IPS-18a (cell line): ENCODE data around the gene DCST1.
"Not testable (repeated sequence)": the region's sequence is repeated elsewhere in the genome, so short reads cannot be mapped to it uniquely, and the experiment has no call there.

Experiments used
- H3K27ac ChIP-seq: one replicate; pipeline ENCODE4 v1.5.1; 2013; ENCODE audit warnings: low read length
- H3K27me3 ChIP-seq: one replicate; pipeline ENCODE4 v1.6.1; 2013; ENCODE audit warnings: mild to moderate bottlenecking, low read length; ENCODE audit not compliant: control insufficient read depth, insufficient read depth
- H3K36me3 ChIP-seq: one replicate; pipeline ENCODE4 v1.6.1; 2013; ENCODE audit warnings: low read depth, low read length; ENCODE audit not compliant: control insufficient read depth
- H3K4me1 ChIP-seq: one replicate; pipeline ENCODE4 v1.6.1; 2013; ENCODE audit warnings: low read depth, low read length; ENCODE audit not compliant: control insufficient read depth
- H3K4me3 ChIP-seq: one replicate; pipeline ENCODE4 v1.5.1; 2013; ENCODE audit warnings: low read length
- H3K9ac ChIP-seq: one replicate; pipeline ENCODE4 v1.6.1; 2013; ENCODE audit warnings: mild to moderate bottlenecking, low read length, moderate library complexity
- H3K9me3 ChIP-seq: one replicate; pipeline ENCODE4 v1.6.1; 2013; ENCODE audit warnings: low read depth, low read length; ENCODE audit not compliant: control insufficient read depth

Gene DCST1

DNA sequence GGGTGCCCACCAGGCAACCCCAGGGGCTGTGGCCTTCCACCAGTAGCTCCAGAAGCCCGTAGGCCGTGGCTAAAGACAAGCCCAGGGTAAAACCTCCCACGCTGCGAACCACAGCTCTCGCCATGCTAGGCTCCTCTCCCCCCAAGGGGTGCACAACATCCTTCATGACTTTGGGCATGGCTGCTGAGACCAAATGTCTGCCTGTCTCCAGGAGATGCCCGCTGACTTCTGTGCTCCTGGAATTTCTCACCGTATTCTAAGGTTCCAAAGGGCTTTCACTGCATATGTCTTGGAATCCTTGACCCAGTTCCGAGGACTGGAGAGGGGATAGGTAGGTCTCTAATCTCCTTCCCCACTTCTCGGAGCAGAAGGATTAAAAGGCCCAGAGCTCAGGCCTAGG lies at the start of gene DCST1, which contains the start of gene DCST2:
Gene DCST1, plus strand, starts transcription at position 301 of the 400 bp plus-strand sequence. CDS start 213 bp downstream, outside the sequence.
Gene DCST2, minus strand, starts transcription at position 258 of the 400 bp plus-strand sequence. Its CDS starts 80 bp downstream, at position 178.
- Histone ChIP-seq H3K36me3 (no peaks in the 10 kb centered on the region), H3K4me3 (no peak within 1 kb of the TSS), H3K4me1 (no peaks in the 10 kb centered on the region), H3K9me3 (no peaks in the 10 kb centered on the region), H3K27me3 (no peaks in the 10 kb centered on the region), H3K9ac (no peak within 1 kb of the TSS), H3K27ac (no peak within 1 kb of the TSS)

- not testable (repeated sequence) for H3K9me3 ChIP-seq, H3K27ac ChIP-seq, H3K27me3 ChIP-seq, H3K4me1 ChIP-seq, H3K9ac ChIP-seq, H3K4me3 ChIP-seq
- H3K36me3 ChIP-seq, result peaks cover 40% of the 10 kb centered on the region
Measured at GRCh38 chr1:154986736-154987135, 46.9 kb upstream of the DCST1 start.

DNA sequence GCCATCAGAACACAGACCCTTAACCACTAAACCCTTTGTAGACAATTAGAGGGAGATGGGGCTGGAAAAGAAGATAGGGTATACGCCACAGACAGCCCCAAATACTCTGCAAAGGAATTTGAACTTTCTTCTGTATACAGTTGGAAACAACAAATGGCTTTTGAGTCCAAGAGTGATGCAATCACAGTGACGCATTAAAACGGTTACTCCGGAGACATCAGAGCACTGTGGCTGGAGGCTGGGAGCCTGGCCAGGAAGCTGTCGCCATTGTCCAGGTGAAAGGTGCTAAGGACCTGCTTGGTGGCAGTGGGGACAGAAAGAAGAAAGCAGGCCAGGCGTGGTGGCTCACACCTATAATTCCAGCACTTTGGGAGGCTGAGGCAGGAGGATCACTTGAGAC lies 46.3 kb upstream of the DCST1 start:
- no peak overlapping the region for H3K4me3 ChIP-seq
- H3K27ac ChIP-seq, result no peak overlapping the region
- H3K36me3 ChIP-seq, result peaks cover 40% of the 10 kb centered on the region
- H3K9ac ChIP-seq, result no peak overlapping the region
- peaks cover 5% of the 10 kb centered on the region for H3K4me1 ChIP-seq
- no peaks in the 10 kb centered on the region for H3K27me3 ChIP-seq
- no peaks in the 10 kb centered on the region for H3K9me3 ChIP-seq

DNA sequence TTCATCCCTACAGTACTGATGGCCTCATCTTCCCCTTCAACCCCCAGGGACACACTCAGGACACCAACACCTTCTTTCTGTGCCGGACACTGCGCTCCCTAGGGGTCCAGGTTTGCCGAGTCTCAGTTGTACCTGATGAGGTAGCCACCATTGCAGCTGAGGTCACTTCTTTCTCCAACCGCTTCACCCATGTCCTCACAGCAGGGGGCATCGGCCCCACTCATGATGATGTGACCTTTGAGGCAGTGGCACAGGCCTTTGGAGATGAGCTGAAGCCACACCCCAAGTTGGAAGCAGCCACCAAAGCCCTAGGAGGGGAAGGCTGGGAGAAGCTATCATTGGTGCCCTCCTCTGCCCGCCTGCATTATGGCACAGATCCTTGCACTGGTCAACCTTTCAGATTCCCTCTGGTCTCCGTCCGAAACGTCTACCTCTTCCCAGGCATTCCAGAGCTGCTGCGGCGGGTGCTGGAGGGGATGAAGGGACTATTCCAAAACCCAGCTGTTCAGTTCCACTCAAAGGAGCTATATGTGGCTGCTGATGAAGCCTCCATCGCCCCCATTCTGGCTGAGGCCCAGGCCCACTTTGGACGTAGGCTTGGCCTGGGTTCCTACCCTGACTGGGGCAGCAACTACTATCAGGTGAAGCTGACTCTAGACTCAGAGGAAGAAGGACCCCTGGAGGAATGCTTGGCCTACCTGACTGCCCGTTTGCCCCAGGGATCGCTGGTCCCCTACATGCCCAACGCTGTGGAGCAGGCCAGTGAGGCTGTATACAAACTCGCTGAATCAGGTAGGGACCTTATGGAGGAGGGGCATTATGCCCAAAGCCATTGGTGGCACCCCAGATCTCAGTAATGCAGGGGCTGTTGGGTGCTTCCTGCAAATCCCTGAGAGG lies 45.3 kb upstream of the DCST1 start:
- Histone ChIP-seq H3K4me1 (no peaks in the 10 kb centered on the region), H3K27ac (no peak overlapping the region), H3K9ac (no peak overlapping the region), H3K9me3 (no peaks in the 10 kb centered on the region), H3K4me3 (no peak overlapping the region), H3K36me3 (peaks cover 43% of the 10 kb centered on the region), H3K27me3 (no peaks in the 10 kb centered on the region)

DNA sequence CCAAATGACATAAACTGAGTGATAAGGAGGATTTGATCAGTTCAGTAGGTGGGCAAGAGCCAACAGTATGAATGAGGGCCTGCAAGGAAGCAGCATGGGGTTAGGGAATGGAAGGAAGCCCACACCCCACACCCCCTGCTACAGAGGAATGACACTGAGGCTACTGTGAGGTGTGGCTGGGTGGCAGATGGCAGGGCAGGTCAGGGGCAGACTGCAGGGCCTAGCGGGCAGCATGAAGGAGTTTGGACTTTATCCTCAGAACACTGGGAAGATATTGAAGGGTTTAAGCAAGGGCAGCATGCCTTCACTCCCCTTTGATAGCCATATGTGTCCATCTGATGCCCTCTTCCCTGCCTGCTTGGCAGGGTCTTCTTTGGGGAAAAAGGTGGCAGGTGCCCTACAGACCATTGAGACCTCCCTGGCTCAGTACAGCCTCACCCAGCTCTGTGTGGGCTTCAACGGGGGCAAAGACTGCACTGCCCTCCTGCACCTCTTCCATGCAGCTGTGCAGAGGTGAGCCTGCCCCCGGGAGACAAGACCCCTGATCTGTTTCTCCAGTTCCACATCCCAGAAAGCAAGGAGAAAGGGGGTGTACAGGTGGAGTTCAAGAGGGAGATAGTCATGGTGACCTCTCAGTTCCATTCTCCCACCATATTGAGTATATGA lies 44.3 kb upstream of the DCST1 start:
- Histone ChIP-seq H3K36me3 (peaks cover 43% of the 10 kb centered on the region), H3K4me3 (no peak overlapping the region), H3K9ac (no peak overlapping the region), H3K4me1 (no peaks in the 10 kb centered on the region), H3K9me3 (no peaks in the 10 kb centered on the region), H3K27me3 (no peaks in the 10 kb centered on the region), H3K27ac (no peak overlapping the region)

- no peaks in the 10 kb centered on the region for H3K9me3 ChIP-seq
- no peak overlapping the region for H3K9ac ChIP-seq
- H3K27ac ChIP-seq, result no peak overlapping the region
- H3K4me3 ChIP-seq, result no peak overlapping the region
- H3K36me3 ChIP-seq, result peaks cover 43% of the 10 kb centered on the region
- H3K27me3 ChIP-seq, result no peaks in the 10 kb centered on the region
- no peaks in the 10 kb centered on the region for H3K4me1 ChIP-seq
Measured at GRCh38 chr1:154990276-154990675, 43.3 kb upstream of the DCST1 start.

DNA sequence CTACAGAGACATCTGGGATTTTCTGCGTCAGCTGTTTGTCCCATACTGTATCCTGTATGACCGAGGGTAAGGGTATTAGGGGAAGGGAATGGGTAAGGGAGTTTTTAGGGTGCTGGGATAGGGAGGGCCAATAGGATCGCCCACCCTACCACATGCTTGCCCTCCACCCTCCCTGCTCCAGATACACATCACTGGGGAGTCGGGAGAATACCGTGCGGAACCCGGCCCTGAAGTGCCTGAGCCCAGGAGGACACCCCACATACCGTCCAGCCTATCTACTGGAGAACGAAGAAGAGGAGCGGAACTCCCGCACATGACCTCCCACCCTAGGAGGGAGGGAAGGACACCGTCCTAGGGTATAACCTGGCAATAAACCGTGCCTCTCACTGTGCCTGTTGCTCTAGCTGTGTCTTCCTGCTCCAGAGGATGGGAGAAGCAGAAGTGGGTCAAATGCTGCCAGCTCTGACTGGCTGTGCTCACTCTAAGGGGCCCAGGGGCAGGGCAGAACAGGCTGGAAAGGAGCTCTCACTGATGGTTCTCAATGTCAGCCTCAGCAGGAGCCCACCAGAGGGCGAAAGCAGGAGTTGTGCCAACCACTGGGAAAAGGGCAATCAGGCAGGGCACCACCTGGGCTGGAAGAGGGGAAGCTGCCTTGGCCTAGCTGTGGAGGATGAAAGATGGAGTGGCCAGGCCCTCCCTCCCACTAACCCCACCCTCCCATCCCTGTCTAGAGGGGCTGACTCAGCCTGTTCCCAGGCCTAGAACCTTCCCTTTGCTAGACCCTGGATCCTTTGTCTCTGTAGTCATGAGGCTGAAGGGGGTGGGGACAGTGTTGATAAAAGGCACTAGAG lies 40.7 kb upstream of the DCST1 start:
- H3K36me3 ChIP-seq, result peaks cover 34% of the 10 kb centered on the region
- no peak overlapping the region for H3K9ac ChIP-seq
- no peaks in the 10 kb centered on the region for H3K27me3 ChIP-seq
- no peak overlapping the region for H3K4me3 ChIP-seq
- H3K9me3 ChIP-seq, result no peaks in the 10 kb centered on the region
- H3K27ac ChIP-seq, result no peak overlapping the region
- no peaks in the 10 kb centered on the region for H3K4me1 ChIP-seq

GRCh38 chr1:154993572-154994268 lies 39.9 kb upstream of the DCST1 start, which contains the start of gene LENEP:
Gene LENEP, plus strand, starts transcription at chr1:154993586. Its CDS starts 22 bp downstream, at chr1:154993608.
- H3K9ac ChIP-seq, result no peak within 1 kb of the TSS
- H3K4me1 ChIP-seq, result no peaks in the 10 kb centered on the region
- peaks cover 26% of the 10 kb centered on the region for H3K36me3 ChIP-seq

GRCh38 chr1:154994269-154994587 lies 39.4 kb upstream of the DCST1 start:
- H3K27ac ChIP-seq, result no peak overlapping the region
- H3K4me1 ChIP-seq, result no peaks in the 10 kb centered on the region
- peaks cover 21% of the 10 kb centered on the region for H3K36me3 ChIP-seq
- H3K4me3 ChIP-seq, result no peak overlapping the region
- H3K27me3 ChIP-seq, result no peaks in the 10 kb centered on the region
- no peaks in the 10 kb centered on the region for H3K9me3 ChIP-seq
- H3K9ac ChIP-seq, result no peak overlapping the region

More at GRCh38 chr1:154993572-154994268, 39.9 kb upstream of the DCST1 start, which contains the start of gene LENEP:
- H3K27me3 ChIP-seq, result no peaks in the 10 kb centered on the region
- no peaks in the 10 kb centered on the region for H3K9me3 ChIP-seq
- no peak within 1 kb of the TSS for H3K27ac ChIP-seq
- H3K4me3 ChIP-seq, result no peak within 1 kb of the TSS

GRCh38 chr1:154994591-154994990 lies 39.0 kb upstream of the DCST1 start:
- no peaks in the 10 kb centered on the region for H3K9me3 ChIP-seq
- H3K4me3 ChIP-seq, result no peak overlapping the region
- no peaks in the 10 kb centered on the region for H3K27me3 ChIP-seq
- H3K4me1 ChIP-seq, result no peaks in the 10 kb centered on the region
- H3K27ac ChIP-seq, result no peak overlapping the region
- no peak overlapping the region for H3K9ac ChIP-seq
- H3K36me3 ChIP-seq, result peaks cover 18% of the 10 kb centered on the region
